Hippocampal formation (tissue), 2 donors: ENCODE data around the gene PCDHB3.
"Not testable (repeated sequence)": the region's sequence is repeated elsewhere in the genome, so short reads cannot be mapped to it uniquely, and the experiment has no call there.

Experiments used
- DNase-seq, 2 donors: peaks; one replicate each; lab custom pipeline; 2025; lab: John Stamatoyannopoulos, UW

Gene PCDHB3

DNA sequence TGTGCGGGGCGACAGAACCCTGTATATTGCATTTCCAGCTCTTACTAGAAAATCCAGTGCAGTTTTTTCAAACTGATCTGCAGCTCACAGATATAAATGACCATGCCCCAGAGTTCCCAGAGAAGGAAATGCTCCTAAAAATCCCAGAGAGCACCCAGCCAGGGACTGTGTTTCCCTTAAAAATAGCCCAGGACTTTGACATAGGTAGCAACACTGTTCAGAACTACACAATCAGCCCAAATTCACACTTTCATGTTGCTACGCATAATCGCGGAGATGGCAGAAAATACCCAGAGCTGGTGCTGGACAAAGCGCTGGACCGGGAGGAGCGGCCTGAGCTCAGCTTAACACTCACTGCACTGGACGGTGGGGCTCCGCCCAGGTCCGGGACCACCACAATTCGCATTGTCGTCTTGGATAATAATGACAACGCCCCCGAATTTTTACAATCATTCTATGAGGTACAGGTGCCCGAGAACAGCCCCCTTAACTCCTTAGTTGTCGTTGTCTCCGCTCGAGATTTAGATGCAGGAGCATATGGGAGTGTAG is 35.5 kb downstream of the PCDHB3 start:
- DNase-seq, result no peak

DNA sequence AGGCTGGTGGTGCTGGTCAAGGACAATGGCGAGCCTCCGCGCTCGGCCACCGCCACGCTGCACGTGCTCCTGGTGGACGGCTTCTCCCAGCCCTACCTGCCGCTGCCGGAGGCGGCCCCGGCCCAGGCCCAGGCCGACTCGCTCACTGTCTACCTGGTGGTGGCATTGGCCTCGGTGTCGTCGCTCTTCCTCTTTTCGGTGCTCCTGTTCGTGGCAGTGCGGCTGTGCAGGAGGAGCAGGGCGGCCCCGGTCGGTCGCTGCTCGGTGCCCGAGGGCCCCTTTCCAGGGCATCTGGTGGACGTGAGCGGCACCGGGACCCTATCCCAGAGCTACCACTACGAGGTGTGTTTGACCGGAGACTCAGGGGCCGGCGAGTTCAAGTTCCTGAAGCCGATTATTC is 37.1 kb downstream of the PCDHB3 start:
- DNase-seq, result not testable (repeated sequence)

- DNase-seq, result no peak
Observed at GRCh38 chr5:141149812-141150211, 49.5 kb downstream of the PCDHB3 start, which contains the start of gene PCDHB6. Gene PCDHB6, plus strand, starts transcription at chr5:141150057. Its CDS starts 201 bp downstream, at chr5:141150258.

- no peak for DNase-seq
Observed at GRCh38 chr5:141150224-141150992, 50.1 kb downstream of the PCDHB3 start.

DNA sequence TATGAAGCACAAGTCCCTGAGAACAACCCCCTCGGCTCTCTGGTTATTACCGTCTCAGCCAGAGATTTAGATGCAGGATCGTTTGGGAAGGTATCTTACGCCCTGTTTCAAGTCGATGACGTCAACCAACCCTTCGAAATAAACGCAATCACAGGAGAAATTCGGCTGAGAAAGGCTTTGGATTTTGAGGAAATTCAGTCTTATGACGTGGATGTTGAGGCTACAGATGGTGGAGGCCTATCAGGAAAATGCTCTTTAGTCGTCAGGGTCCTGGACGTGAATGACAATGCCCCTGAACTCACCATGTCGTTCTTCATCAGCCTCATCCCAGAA is 50.7 kb downstream of the PCDHB3 start:
- DNase-seq, result no peak

- not testable (repeated sequence) for DNase-seq
Observed at GRCh38 chr5:141151632-141152031, 51.4 kb downstream of the PCDHB3 start.

DNA sequence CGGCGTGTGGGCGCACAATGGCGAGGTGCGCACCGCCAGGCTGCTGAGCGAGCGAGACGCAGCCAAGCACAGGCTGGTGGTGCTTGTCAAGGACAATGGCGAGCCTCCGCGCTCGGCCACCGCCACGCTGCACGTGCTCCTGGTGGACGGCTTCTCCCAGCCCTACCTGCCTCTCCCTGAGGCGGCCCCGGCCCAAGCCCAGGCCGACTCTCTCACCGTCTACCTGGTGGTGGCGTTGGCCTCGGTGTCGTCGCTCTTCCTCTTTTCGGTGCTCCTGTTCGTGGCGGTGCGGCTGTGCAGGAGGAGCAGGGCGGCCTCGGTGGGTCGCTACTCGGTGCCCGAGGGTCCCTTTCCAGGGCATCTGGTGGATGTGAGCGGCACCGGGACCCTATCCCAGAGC is 51.8 kb downstream of the PCDHB3 start:
- DNase-seq, result not testable (repeated sequence)
